Activated T-cell treated with anti-CD3 and anti-CD28 coated beads for 24 hours (primary cell): ENCODE data around the gene HESX1.

Source experiments
- DNase-seq: peaks from one replicate; pipeline ENCODE4 v3.0.0-alpha.2; 2020; ENCODE audit warnings: low read depth

The HESX1 gene

GRCh38 chr3:57168151-57168550, 31.6 kb downstream of the HESX1 start:
- DNase-seq, result no peak

GRCh38 chr3:57166660-57167059, 33.1 kb downstream of the HESX1 start:
- DNase-seq, result no peak

GRCh38 chr3:57165641-57166040, 34.1 kb downstream of the HESX1 start:
- no peak for DNase-seq

GRCh38 chr3:57164657-57165573, 34.9 kb downstream of the HESX1 start, which contains the start of gene IL17RD:
TSS of gene IL17RD (minus strand) at chr3:57165353. CDS start at chr3:57165286, 67 bp downstream.
- DNase-seq, result peak; percentile 41

GRCh38 chr3:57164217-57164656, 35.5 kb downstream of the HESX1 start:
- DNase-seq, result no peak

- no peak for DNase-seq
These were observed 36.0 kb downstream of the HESX1 start for GRCh38 chr3:57163751-57164150.

GRCh38 chr3:57161915-57162314, 37.9 kb downstream of the HESX1 start:
- no peak for DNase-seq

GRCh38 chr3:57160765-57161538, 38.8 kb downstream of the HESX1 start:
- DNase-seq, result no peak

- no peak for DNase-seq
These were observed 39.6 kb downstream of the HESX1 start for GRCh38 chr3:57160076-57160764.

- DNase-seq, result no peak
These were observed 40.7 kb downstream of the HESX1 start for GRCh38 chr3:57158813-57159738.

- DNase-seq, result no peak
These were observed 41.5 kb downstream of the HESX1 start for GRCh38 chr3:57158325-57158724.

- DNase-seq, result no peak
These were observed 42.2 kb downstream of the HESX1 start for GRCh38 chr3:57157545-57157944.

- no peak for DNase-seq
These were observed 44.5 kb downstream of the HESX1 start for GRCh38 chr3:57155310-57155643.

GRCh38 chr3:57154470-57155309, 45.1 kb downstream of the HESX1 start:
- no peak for DNase-seq

- no peak for DNase-seq
These were observed 47.3 kb downstream of the HESX1 start for GRCh38 chr3:57152151-57153143.

- DNase-seq, result no peak
These were observed 48.0 kb downstream of the HESX1 start for GRCh38 chr3:57151749-57152148.

- DNase-seq, result no peak
These were observed 48.7 kb downstream of the HESX1 start for GRCh38 chr3:57151021-57151449.

GRCh38 chr3:57150113-57150581, 49.6 kb downstream of the HESX1 start:
- no peak for DNase-seq
